Ectodermal cell (in vitro differentiated cells): ENCODE data around the gene STIP1.
A peak's percentile ranks its signal among the peaks of the same experiment; 100 is the strongest.

Experiments
- H3K27ac ChIP-seq: 2 replicates; pipeline ENCODE4 v1.7.0; 2013; ENCODE audit warnings: mild to moderate bottlenecking, low read depth, low read length; ENCODE audit not compliant: insufficient read depth, poor library complexity, severe bottlenecking
- H3K27me3 ChIP-seq: 2 replicates; pipeline ENCODE4 v1.7.0; 2013; ENCODE audit warnings: mild to moderate bottlenecking, low read length; ENCODE audit not compliant: insufficient read depth, control insufficient read depth, poor library complexity, severe bottlenecking
- H3K36me3 ChIP-seq: one replicate; pipeline ENCODE4 v1.7.0; 2013; ENCODE audit warnings: low read length; ENCODE audit not compliant: control insufficient read depth, insufficient read depth
- H3K4me1 ChIP-seq: one replicate; pipeline ENCODE4 v1.7.0; 2013; ENCODE audit warnings: low read length; ENCODE audit not compliant: control insufficient read depth, insufficient read depth
- H3K4me3 ChIP-seq: 2 replicates; pipeline ENCODE4 v1.7.0; 2013; ENCODE audit warnings: low read depth, low read length, control low read depth; ENCODE audit not compliant: insufficient read depth
- H3K9me3 ChIP-seq: 2 replicates; pipeline ENCODE4 v1.7.0; 2013; ENCODE audit warnings: mild to moderate bottlenecking, low read length, moderate library complexity; ENCODE audit not compliant: control insufficient read depth
- WGBS, 2 experiments: methylation state at CpG; one replicate each; pipeline ENCODE4 v1.1.7; 2013; ENCODE audit warnings: missing lambda C conversion rate in 2 of 2; 5-methylcytosine and 5-hydroxymethylcytosine counted together

Gene STIP1

DNA sequence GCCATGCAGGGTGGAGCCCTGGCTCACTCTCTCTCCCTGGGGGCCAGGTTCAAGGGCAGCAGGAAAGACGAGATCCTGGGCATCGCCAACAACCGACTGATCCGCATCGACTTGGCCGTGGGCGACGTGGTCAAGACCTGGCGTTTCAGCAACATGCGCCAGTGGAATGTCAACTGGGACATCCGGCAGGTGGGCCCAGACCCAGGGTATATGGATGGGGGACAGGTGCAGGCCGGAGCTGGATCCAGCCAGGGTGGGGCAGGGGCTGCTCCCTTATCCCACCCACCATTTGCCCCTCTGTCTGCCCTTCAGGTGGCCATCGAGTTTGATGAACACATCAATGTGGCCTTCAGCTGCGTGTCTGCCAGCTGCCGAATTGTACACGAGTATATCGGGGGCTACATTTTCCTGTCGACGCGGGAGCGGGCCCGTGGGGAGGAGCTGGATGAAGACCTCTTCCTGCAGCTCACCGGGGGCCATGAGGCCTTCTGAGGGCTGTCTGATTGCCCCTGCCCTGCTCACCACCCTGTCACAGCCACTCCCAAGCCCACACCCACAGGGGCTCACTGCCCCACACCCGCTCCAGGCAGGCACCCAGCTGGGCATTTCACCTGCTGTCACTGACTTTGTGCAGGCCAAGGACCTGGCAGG is 37.2 kb downstream of the STIP1 start:
- Histone ChIP-seq H3K4me1 (peaks cover 15% of the 10 kb centered on the region), H3K27ac (no peak overlapping the region), H3K36me3 (no peaks in the 10 kb centered on the region), H3K9me3 (no peaks in the 10 kb centered on the region), H3K27me3 (no peaks in the 10 kb centered on the region), H3K4me3 (no peak overlapping the region)
- 95% methylated on average over 24 of the region's 24 CpGs for WGBS, 2 experiments

DNA sequence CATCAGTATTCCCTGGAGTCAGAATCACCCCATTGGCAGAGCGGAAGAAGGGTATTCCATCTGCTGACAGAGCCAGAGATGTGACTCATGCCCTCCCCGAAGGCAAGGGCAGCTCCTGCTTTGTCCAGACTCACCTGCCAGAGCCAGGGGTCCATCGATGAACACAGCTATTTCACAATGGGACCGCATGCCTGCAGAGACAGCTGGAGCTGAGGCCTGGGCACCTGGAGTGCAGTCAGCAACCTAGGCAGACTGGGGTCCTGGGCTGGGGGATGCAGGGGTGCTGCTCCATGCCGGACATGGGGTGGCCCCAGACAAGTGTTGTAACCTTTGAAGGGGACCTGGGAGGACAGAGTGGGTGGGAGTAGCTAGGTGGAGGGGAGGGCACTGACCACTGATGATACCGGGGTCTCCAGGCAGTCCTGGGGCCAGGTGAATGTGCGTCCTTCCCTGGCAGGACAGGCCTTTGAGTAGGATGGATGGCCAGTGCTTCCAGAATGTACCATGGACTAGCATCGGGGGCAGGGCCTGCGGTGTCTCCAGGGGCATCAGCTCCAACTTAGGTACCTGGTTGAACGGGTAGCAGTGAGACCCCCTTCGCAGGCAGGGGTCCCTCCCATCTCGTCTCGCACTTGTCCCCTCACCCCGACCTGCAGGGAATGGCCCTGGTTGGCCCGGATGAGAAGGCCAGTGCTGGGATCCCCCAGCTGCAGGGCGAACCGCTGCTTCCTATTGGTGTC is 38.4 kb downstream of the STIP1 start:
- H3K36me3 ChIP-seq, result no peaks in the 10 kb centered on the region
- H3K9me3 ChIP-seq, result no peaks in the 10 kb centered on the region
- peaks cover 16% of the 10 kb centered on the region for H3K4me1 ChIP-seq
- WGBS, 2 experiments, result 95% methylated on average over 17 of the region's 17 CpGs
- no peaks in the 10 kb centered on the region for H3K27me3 ChIP-seq
- H3K27ac ChIP-seq, result no peak overlapping the region
- H3K4me3 ChIP-seq, result no peak overlapping the region

DNA sequence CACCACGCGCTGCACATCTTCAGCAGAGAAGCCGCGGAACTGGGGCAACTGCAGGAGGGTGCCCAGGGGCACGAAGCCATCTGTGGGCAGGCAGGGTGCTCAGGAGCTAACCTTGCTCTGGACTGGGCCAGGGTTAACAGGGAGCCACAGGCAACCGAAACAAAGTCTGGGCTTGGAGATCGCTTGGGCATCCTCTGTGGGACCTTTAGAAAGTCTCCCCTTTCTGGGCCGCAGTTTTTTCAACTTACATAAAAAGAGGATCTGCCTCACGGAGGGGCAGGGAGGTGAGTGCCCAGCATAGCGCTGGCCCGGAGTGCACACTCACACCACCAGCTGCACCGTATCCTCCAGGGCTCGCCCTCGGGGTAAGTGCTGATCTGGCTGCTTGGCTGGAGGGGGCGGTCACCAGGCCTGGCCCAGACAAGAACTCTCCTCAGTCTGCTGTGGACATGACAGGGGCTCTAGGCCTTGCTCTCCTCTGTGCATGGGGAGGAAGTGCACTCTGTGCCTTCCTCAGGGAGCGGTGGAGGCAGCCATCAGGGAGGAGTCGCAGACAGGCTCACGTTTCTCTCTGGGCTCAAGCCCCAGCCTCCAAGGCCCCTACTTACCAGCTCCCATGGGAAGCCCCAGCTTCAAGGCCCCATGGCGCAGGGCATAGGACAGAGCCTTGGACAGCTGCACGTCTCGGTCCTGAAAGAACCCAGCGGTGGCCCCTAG is 39.1 kb downstream of the STIP1 start:
- no peaks in the 10 kb centered on the region for H3K36me3 ChIP-seq
- H3K9me3 ChIP-seq, result no peaks in the 10 kb centered on the region
- peak overlapping the region; percentile 64 for H3K4me3 ChIP-seq
- 76 to 77% methylated on average over 22 of the region's 22 CpGs for WGBS, 2 experiments
- H3K27me3 ChIP-seq, result no peaks in the 10 kb centered on the region
- H3K4me1 ChIP-seq, result peaks cover 23% of the 10 kb centered on the region
- no peak overlapping the region for H3K27ac ChIP-seq

DNA sequence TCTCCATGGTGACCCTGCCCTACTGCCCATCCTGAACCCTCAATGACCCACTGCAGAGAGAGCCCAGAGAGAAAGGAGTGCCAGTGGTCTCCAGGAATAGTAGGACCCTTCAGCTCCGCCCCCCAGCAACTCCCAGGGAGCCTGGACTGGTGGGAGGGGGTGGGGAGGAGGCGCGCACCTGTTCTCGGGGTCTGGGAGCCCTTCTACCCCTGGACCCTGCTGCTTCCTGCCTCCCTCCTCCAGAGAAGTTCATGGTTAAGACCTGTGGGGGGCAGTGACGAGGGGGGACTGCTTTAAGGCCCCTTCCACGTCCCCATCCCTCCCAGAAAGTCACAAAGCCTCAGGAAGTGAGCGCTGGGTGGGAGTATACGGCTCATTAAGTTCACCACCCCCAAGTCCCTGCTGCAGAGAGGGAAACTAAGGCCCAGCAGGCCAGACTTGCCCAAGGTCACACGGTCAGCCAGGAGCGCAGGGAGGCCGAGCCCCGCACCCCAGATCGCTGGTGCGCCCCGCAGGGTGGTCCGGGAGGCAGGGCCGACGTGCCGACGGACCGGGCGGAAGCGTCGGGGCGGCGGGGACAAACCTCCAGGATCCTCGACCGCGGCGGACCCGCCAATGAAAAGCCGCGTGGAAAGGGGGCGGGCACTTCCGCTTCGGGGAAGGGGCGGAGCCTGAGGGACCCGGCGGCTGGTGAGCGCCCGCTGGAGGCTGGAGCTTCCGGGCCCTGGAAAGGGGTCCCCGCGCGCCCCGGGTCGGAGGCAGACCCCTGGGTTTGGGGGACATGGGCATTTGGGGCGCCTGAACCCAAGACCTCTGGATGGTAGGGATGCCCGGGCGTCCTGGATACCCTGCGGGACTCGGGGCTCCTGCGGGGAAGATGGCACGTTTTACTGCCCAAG is 39.9 kb downstream of the STIP1 start, which contains the start of the genes NUDT22 and TRPT1:
Gene NUDT22, plus strand, starts transcription at position 667 of the 899 bp plus-strand sequence. CDS start 379 bp downstream, outside the sequence.
Gene TRPT1, minus strand, starts transcription at position 579 of the 899 bp plus-strand sequence. Its CDS starts 326 bp downstream, at position 253.
- WGBS, 2 experiments, result 1% methylated on average over 54 of the region's 54 CpGs
- Histone ChIP-seq H3K27me3 (peaks cover 2% of the 10 kb centered on the region), H3K36me3 (no peaks in the 10 kb centered on the region), H3K4me1 (peaks cover 23% of the 10 kb centered on the region), H3K4me3 (peak within 1 kb of the TSS; percentile 64), H3K27ac (no peak within 1 kb of the TSS), H3K9me3 (no peaks in the 10 kb centered on the region)

DNA sequence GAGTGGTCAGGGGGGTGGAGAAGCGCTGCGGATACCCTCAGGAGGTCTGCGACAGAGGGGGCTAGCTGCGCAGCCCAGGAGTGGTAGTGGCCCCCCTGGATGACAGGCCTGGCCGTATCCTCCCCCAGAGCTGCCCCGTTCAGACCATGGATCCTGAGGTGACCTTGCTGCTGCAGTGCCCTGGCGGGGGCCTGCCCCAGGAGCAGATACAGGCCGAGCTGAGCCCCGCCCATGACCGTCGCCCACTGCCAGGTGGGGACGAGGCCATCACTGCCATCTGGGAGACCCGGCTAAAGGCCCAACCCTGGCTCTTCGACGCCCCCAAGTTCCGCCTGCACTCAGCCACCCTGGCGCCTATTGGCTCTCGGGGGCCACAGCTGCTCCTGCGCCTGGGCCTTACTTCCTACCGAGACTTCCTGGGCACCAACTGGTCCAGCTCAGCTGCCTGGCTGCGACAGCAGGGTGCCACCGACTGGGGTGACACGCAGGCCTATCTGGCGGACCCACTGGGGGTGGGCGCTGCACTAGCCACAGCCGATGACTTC is 40.6 kb downstream of the STIP1 start:
- 36 to 38% methylated on average over 26 of the region's 26 CpGs for WGBS, 2 experiments
- no peak overlapping the region for H3K27ac ChIP-seq

DNA sequence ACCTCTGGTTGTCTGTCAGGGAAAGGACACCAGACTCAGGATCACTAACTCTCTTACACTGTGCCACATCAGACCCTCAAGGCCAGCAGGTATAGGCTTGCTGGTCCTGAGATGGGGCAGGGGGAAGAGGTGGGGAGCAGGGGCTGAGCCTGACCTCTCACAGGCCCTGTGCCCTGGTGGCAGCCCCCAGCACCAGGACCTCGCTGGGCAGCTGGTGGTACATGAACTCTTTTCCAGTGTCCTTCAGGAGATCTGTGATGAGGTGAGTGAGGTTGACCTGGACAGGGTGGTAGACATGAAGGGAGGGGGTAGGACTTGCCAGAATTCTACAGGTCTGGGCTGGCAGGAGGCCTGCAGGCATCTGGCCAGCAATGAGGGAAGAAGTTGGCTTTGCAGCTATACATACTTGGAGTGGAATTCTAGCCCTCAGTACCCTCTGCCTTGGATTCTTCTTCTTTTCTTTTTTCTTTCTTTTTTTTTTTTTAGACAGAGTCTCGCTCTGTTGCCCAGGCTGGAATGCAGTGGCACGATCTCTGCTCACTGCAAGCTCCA is 41.5 kb downstream of the STIP1 start:
- H3K4me3 ChIP-seq, result no peak overlapping the region
- H3K27me3 ChIP-seq, result peaks cover 18% of the 10 kb centered on the region
- peaks cover 23% of the 10 kb centered on the region for H3K4me1 ChIP-seq
- H3K27ac ChIP-seq, result no peak overlapping the region
- no peaks in the 10 kb centered on the region for H3K36me3 ChIP-seq
- no peaks in the 10 kb centered on the region for H3K9me3 ChIP-seq
- WGBS, 2 experiments, result 80 to 94% methylated on average over 3 of the region's 3 CpGs

More for the DNA sequence above, 40.6 kb downstream of the STIP1 start:
- peaks cover 9% of the 10 kb centered on the region for H3K27me3 ChIP-seq
- H3K4me3 ChIP-seq, result peak overlapping the region; percentile 64
- no peaks in the 10 kb centered on the region for H3K9me3 ChIP-seq
- peaks cover 23% of the 10 kb centered on the region for H3K4me1 ChIP-seq
- no peaks in the 10 kb centered on the region for H3K36me3 ChIP-seq

DNA sequence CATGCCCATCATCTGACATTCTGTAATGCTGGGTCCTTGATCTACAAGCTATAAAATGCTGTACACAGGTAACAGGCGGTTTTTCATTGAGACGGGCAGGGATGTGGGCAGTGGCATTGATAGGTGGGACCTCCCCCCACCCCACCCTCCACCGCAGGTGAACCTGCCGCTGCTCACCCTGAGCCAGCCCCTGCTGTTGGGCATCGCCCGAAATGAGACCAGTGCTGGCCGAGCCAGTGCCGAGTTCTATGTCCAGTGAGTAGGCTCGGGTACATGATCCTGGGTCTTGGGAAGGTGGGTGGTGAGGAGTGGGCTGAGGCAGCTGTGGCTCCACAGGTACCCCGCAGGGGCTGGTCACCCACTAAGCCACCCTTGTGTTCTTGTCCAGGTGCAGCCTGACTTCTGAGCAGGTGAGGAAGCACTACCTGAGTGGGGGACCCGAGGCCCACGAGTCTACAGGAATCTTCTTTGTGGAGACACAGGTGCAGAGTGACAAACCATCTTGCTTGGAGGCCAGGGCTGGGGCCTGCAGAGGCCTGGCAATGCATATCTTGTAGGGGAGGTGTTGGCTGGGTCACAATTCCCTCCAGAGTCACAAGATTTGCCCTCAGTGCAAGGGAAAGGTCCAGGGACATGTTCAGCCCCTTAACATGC is 43.2 kb downstream of the STIP1 start:
- Histone ChIP-seq H3K27me3 (peaks cover 35% of the 10 kb centered on the region), H3K4me1 (peaks cover 28% of the 10 kb centered on the region), H3K9me3 (no peaks in the 10 kb centered on the region), H3K36me3 (no peaks in the 10 kb centered on the region), H3K4me3 (peak overlapping the region; percentile 73), H3K27ac (no peak overlapping the region)
- WGBS, 2 experiments, result 96% methylated on average over 12 of the region's 12 CpGs

DNA sequence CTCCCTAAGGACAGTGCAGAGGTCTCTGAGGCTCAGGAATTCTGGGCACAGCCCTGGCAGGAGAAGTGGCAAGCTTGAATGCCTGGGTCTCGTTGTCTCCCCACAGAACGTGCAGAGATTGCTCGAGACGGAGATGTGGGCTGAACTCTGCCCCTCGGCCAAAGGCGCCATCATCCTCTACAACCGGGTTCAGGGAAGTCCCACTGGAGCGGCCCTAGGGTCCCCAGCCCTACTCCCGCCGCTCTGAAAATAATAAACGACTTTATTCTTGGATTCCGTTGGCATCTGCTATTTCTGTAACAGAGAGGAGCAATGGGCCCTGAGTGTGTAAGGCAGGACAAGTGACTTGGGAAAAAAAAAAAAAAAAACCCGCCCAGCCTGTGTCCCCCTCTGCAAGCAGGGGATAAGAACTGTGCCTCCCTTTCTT is 43.8 kb downstream of the STIP1 start:
- Histone ChIP-seq H3K27ac (peak overlapping the region; percentile 69), H3K4me3 (peak overlapping the region; percentile 73), H3K9me3 (no peaks in the 10 kb centered on the region), H3K36me3 (no peaks in the 10 kb centered on the region), H3K27me3 (peaks cover 36% of the 10 kb centered on the region), H3K4me1 (peaks cover 28% of the 10 kb centered on the region)
- 65 to 69% methylated on average over 13 of the region's 13 CpGs for WGBS, 2 experiments
